ENCODE measurements around the gene AKAIN1.

AKAIN1 gene

DNA sequence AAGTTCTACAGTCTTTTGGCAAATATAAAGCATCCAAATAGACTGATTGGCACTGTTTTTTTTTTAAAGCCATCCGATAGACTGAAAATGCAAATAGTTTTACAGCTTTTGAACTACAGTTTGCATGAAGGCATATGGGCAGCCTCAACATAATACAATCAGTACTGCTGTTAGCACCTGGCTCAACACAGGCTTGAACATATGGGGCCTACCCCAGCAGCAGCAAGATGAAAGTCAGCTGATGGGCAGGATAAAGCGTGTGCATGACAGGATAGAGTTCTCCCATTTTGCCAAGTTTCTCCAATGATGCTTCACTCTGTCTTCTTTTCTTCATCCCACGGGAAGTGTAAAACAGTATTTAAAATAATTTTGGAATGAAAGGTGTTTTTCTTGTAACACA is 1.3 kb upstream of the AKAIN1 start:
- Histone ChIP-seq H2AFZ (ENCODE audit: insufficient read depth, low read length, poor library complexity) (no peak overlapping the region), H4K12ac (ENCODE audit: low read depth, low read length) (no peak overlapping the region), H3K36me3 (ENCODE audit: control insufficient read depth in 1 of 2, insufficient read depth in 2 of 2, low read length in 2 of 2) (no peaks in the 10 kb centered on the region), H3K79me1 (ENCODE audit: low read length) (no peaks in the 10 kb centered on the region), H2AK5ac (ENCODE audit: low read length) (no peak overlapping the region), H3K23ac (ENCODE audit: low read length) (no peak overlapping the region), H3K4me3 (ENCODE audit: low read depth, low read length) (no peak overlapping the region), H2BK5ac (ENCODE audit: low read depth, low read length, poor library complexity) (no peak overlapping the region), H3K27ac (ENCODE audit: low read depth, low read length) (no peak overlapping the region), H3K14ac (ENCODE audit: low read length) (no peak overlapping the region), H3K27me3 (ENCODE audit: insufficient read depth, low read length) (peaks cover 25% of the 10 kb centered on the region), H3K9me3 (ENCODE audit: insufficient read depth, low read depth, low read length) (no peaks in the 10 kb centered on the region), H2BK120ac (ENCODE audit: insufficient read depth, low read length, poor library complexity) (no peak overlapping the region), H3K4me1 (ENCODE audit: control insufficient read depth in 1 of 2, insufficient read depth in 2 of 2, low read length in 2 of 2) (peaks cover 0 to 2% of the 10 kb centered on the region in 2 experiments), H4K8ac (ENCODE audit: low read depth, low read length) (no peak overlapping the region), H3K9ac (ENCODE audit: low read length) (no peak overlapping the region), H2BK12ac (ENCODE audit: low read length) (no peak overlapping the region), H4K91ac (ENCODE audit: low read depth, low read length) (no peak overlapping the region), H3K4me2 (ENCODE audit: low read length) (no peak overlapping the region), H3K18ac (ENCODE audit: low read length) (no peak overlapping the region), H3K79me2 (ENCODE audit: control insufficient read depth, insufficient read depth, low read length, poor library complexity) (no peaks in the 10 kb centered on the region), H3K4ac (ENCODE audit: low read depth, low read length) (no peak overlapping the region)
- DNase-seq = no peak
- no CpG with 5 or more reads among the region's 3 CpGs for WGBS (ENCODE audit: extremely low coverage, insufficient coverage, insufficient read length)

- Histone ChIP-seq H3K9ac (ENCODE audit: low read length) (no peak overlapping the region), H2BK120ac (ENCODE audit: insufficient read depth, low read length, poor library complexity) (no peak overlapping the region), H3K18ac (ENCODE audit: low read length) (no peak overlapping the region), H3K27ac (ENCODE audit: low read depth, low read length) (no peak overlapping the region), H3K4me2 (ENCODE audit: low read length) (no peak overlapping the region), H4K8ac (ENCODE audit: low read depth, low read length) (no peak overlapping the region), H3K4ac (ENCODE audit: low read depth, low read length) (no peak overlapping the region), H2BK12ac (ENCODE audit: low read length) (no peak overlapping the region), H2AK5ac (ENCODE audit: low read length) (no peak overlapping the region), H3K4me1 (ENCODE audit: control insufficient read depth in 1 of 2, insufficient read depth in 2 of 2, low read length in 2 of 2) (peaks cover 0 to 2% of the 10 kb centered on the region in 2 experiments), H3K14ac (ENCODE audit: low read length) (no peak overlapping the region), H2BK5ac (ENCODE audit: low read depth, low read length, poor library complexity) (no peak overlapping the region), H4K91ac (ENCODE audit: low read depth, low read length) (no peak overlapping the region), H3K4me3 (ENCODE audit: low read depth, low read length) (no peak overlapping the region), H3K36me3 (ENCODE audit: control insufficient read depth in 1 of 2, insufficient read depth in 2 of 2, low read length in 2 of 2) (no peaks in the 10 kb centered on the region), H3K23ac (ENCODE audit: low read length) (no peak overlapping the region), H3K79me2 (ENCODE audit: control insufficient read depth, insufficient read depth, low read length, poor library complexity) (no peaks in the 10 kb centered on the region), H4K12ac (ENCODE audit: low read depth, low read length) (no peak overlapping the region), H2AFZ (ENCODE audit: insufficient read depth, low read length, poor library complexity) (no peak overlapping the region), H3K9me3 (ENCODE audit: insufficient read depth, low read depth, low read length) (no peaks in the 10 kb centered on the region), H3K27me3 (ENCODE audit: insufficient read depth, low read length) (peaks cover 25% of the 10 kb centered on the region), H3K79me1 (ENCODE audit: low read length) (no peaks in the 10 kb centered on the region)
- WGBS (ENCODE audit: extremely low coverage, insufficient coverage, insufficient read length) = no CpG with 5 or more reads among the region's 18 CpGs
- no peak for DNase-seq
These were observed 404 bp upstream of the AKAIN1 start for GRCh38 chr18:5197461-5197860.

GRCh38 chr18:5196253-5197031 is 615 bp downstream of the AKAIN1 start:
- H3K14ac ChIP-seq (ENCODE audit: low read length) = no peak overlapping the region
- no peak for DNase-seq
- no peak overlapping the region for H2BK12ac ChIP-seq (ENCODE audit: low read length)
- no peak overlapping the region for H2AFZ ChIP-seq (ENCODE audit: insufficient read depth, low read length, poor library complexity)
- H3K27ac ChIP-seq (ENCODE audit: low read depth, low read length) = no peak overlapping the region
- H3K23ac ChIP-seq (ENCODE audit: low read length) = no peak overlapping the region
- H3K4me1 ChIP-seq (ENCODE audit: control insufficient read depth in 1 of 2, insufficient read depth in 2 of 2, low read length in 2 of 2) = peaks cover 0 to 2% of the 10 kb centered on the region in 2 experiments
- peak overlapping the region; percentile 25 for H3K4me2 ChIP-seq (ENCODE audit: low read length)
- peaks cover 25% of the 10 kb centered on the region for H3K27me3 ChIP-seq (ENCODE audit: insufficient read depth, low read length)
- H3K79me1 ChIP-seq (ENCODE audit: low read length) = no peaks in the 10 kb centered on the region
- H2BK5ac ChIP-seq (ENCODE audit: low read depth, low read length, poor library complexity) = no peak overlapping the region
- H4K91ac ChIP-seq (ENCODE audit: low read depth, low read length) = no peak overlapping the region
- H4K12ac ChIP-seq (ENCODE audit: low read depth, low read length) = no peak overlapping the region
- no peaks in the 10 kb centered on the region for H3K36me3 ChIP-seq (ENCODE audit: control insufficient read depth in 1 of 2, insufficient read depth in 2 of 2, low read length in 2 of 2)
- no peaks in the 10 kb centered on the region for H3K9me3 ChIP-seq (ENCODE audit: insufficient read depth, low read depth, low read length)
- no peak overlapping the region for H3K9ac ChIP-seq (ENCODE audit: low read length)
- no peak overlapping the region for H3K18ac ChIP-seq (ENCODE audit: low read length)
- H3K4me3 ChIP-seq (ENCODE audit: low read depth, low read length) = no peak overlapping the region
- no peaks in the 10 kb centered on the region for H3K79me2 ChIP-seq (ENCODE audit: control insufficient read depth, insufficient read depth, low read length, poor library complexity)
- H4K8ac ChIP-seq (ENCODE audit: low read depth, low read length) = no peak overlapping the region
- H2BK120ac ChIP-seq (ENCODE audit: insufficient read depth, low read length, poor library complexity) = no peak overlapping the region
- no peak overlapping the region for H3K4ac ChIP-seq (ENCODE audit: low read depth, low read length)
- H2AK5ac ChIP-seq (ENCODE audit: low read length) = no peak overlapping the region
- WGBS (ENCODE audit: extremely low coverage, insufficient coverage, insufficient read length) = no CpG with 5 or more reads among the region's 50 CpGs

GRCh38 chr18:5195656-5196055 is 1.4 kb downstream of the AKAIN1 start:
- Histone ChIP-seq H2BK5ac (ENCODE audit: low read depth, low read length, poor library complexity) (no peak overlapping the region), H3K4me3 (ENCODE audit: low read depth, low read length) (no peak overlapping the region), H3K23ac (ENCODE audit: low read length) (no peak overlapping the region), H2BK120ac (ENCODE audit: insufficient read depth, low read length, poor library complexity) (no peak overlapping the region), H3K4me1 (ENCODE audit: control insufficient read depth in 1 of 2, insufficient read depth in 2 of 2, low read length in 2 of 2) (peaks cover 0 to 2% of the 10 kb centered on the region in 2 experiments), H3K14ac (ENCODE audit: low read length) (no peak overlapping the region), H3K4ac (ENCODE audit: low read depth, low read length) (no peak overlapping the region), H3K79me2 (ENCODE audit: control insufficient read depth, insufficient read depth, low read length, poor library complexity) (no peaks in the 10 kb centered on the region), H2BK12ac (ENCODE audit: low read length) (no peak overlapping the region), H3K27me3 (ENCODE audit: insufficient read depth, low read length) (peaks cover 25% of the 10 kb centered on the region), H4K12ac (ENCODE audit: low read depth, low read length) (no peak overlapping the region), H2AK5ac (ENCODE audit: low read length) (no peak overlapping the region), H3K79me1 (ENCODE audit: low read length) (no peaks in the 10 kb centered on the region), H3K4me2 (ENCODE audit: low read length) (no peak overlapping the region), H3K36me3 (ENCODE audit: control insufficient read depth in 1 of 2, insufficient read depth in 2 of 2, low read length in 2 of 2) (no peaks in the 10 kb centered on the region), H3K9ac (ENCODE audit: low read length) (no peak overlapping the region), H3K18ac (ENCODE audit: low read length) (no peak overlapping the region), H3K9me3 (ENCODE audit: insufficient read depth, low read depth, low read length) (no peaks in the 10 kb centered on the region), H4K8ac (ENCODE audit: low read depth, low read length) (no peak overlapping the region), H2AFZ (ENCODE audit: insufficient read depth, low read length, poor library complexity) (no peak overlapping the region), H3K27ac (ENCODE audit: low read depth, low read length) (no peak overlapping the region), H4K91ac (ENCODE audit: low read depth, low read length) (no peak overlapping the region)
- no CpG with 5 or more reads among the region's 2 CpGs for WGBS (ENCODE audit: extremely low coverage, insufficient coverage, insufficient read length)
- DNase-seq = no peak
